Mesenchymal stem cell (in vitro differentiated cells and primary cell): ENCODE measurements around the gene ZDHHC7.

ENCODE experiments used
- DNase-seq: peaks from one replicate; pipeline ENCODE4 v3.0.0-alpha.2; 2013
- H2AFZ ChIP-seq: one replicate; pipeline ENCODE4 v1.6.1; 2013; ENCODE audit warnings: low read depth, mild to moderate bottlenecking, control low read depth, inconsistent platforms, low read length, moderate library complexity
- H2AK5ac ChIP-seq: 2 replicates; pipeline ENCODE4 v1.6.1; 2013; ENCODE audit warnings: low read length, moderate library complexity, mild to moderate bottlenecking, inconsistent platforms; ENCODE audit not compliant: severe bottlenecking
- H2BK120ac ChIP-seq: one replicate; pipeline ENCODE4 v1.6.1; 2013; ENCODE audit warnings: low read depth, mild to moderate bottlenecking, inconsistent platforms, low read length, moderate library complexity
- H2BK12ac ChIP-seq, 2 experiments: one replicate each; pipeline ENCODE4 v1.6.1; 2013; ENCODE audit warnings: inconsistent platforms in 2 of 2, low read length in 2 of 2, mild to moderate bottlenecking in 2 of 2, moderate library complexity in 2 of 2, control low read depth in 1 of 2
- H2BK15ac ChIP-seq: one replicate; pipeline ENCODE4 v1.6.1; 2013; ENCODE audit warnings: mild to moderate bottlenecking, low read depth, inconsistent platforms; ENCODE audit not compliant: poor library complexity, severe bottlenecking
- H2BK5ac ChIP-seq: 2 replicates; pipeline ENCODE4 v1.6.1; 2013; ENCODE audit warnings: low read depth, mild to moderate bottlenecking, low read length, control low read depth, inconsistent platforms; ENCODE audit not compliant: poor library complexity, severe bottlenecking
- H3K14ac ChIP-seq, 2 experiments: one replicate each; pipeline ENCODE4 v1.6.1; 2013; ENCODE audit warnings: inconsistent platforms in 2 of 2, low read length in 2 of 2, control low read depth in 1 of 2, mild to moderate bottlenecking in 1 of 2, moderate library complexity in 1 of 2
- H3K18ac ChIP-seq, 2 experiments: one replicate each; pipeline ENCODE4 v1.6.1; 2013; ENCODE audit warnings: inconsistent platforms in 2 of 2, low read length in 2 of 2, control low read depth in 1 of 2, low read depth in 1 of 2, mild to moderate bottlenecking in 1 of 2
- H3K23ac ChIP-seq, 2 experiments: one replicate each; pipeline ENCODE4 v1.6.1; 2013; ENCODE audit warnings: inconsistent platforms in 2 of 2, low read length in 2 of 2, mild to moderate bottlenecking in 2 of 2, moderate library complexity in 2 of 2, control low read depth in 1 of 2
- H3K27ac ChIP-seq: 2 replicates; pipeline ENCODE4 v1.5.1; 2013; ENCODE audit warnings: mild to moderate bottlenecking, moderate library complexity, low read length, control low read depth, inconsistent platforms; ENCODE audit not compliant: poor library complexity, severe bottlenecking
- H3K27me3 ChIP-seq, 2 experiments: 2 replicates each; pipeline versions ENCODE4 v1.6.1 to v1.7.0; 2013; ENCODE audit warnings: low read length in 2 of 2, mild to moderate bottlenecking in 2 of 2, moderate library complexity in 2 of 2, control low read depth in 1 of 2, inconsistent platforms in 1 of 2; ENCODE audit not compliant: control insufficient read depth in 1 of 2, insufficient read depth in 1 of 2
- H3K36me3 ChIP-seq, 2 experiments: 2 replicates each; pipeline versions ENCODE4 v1.6.1 to v1.7.0; 2013; ENCODE audit warnings: low read length in 2 of 2, control low read depth in 1 of 2, inconsistent platforms in 1 of 2, low read depth in 1 of 2, mild to moderate bottlenecking in 1 of 2; ENCODE audit not compliant: insufficient read depth in 2 of 2, control insufficient read depth in 1 of 2
- H3K4ac ChIP-seq, 2 experiments: one replicate each; pipeline ENCODE4 v1.6.1; 2013; ENCODE audit warnings: inconsistent platforms in 2 of 2, low read length in 2 of 2, mild to moderate bottlenecking in 2 of 2, moderate library complexity in 2 of 2, control low read depth in 1 of 2, low read depth in 1 of 2
- H3K4me1 ChIP-seq: 2 replicates; pipeline ENCODE4 v1.6.1; 2013; ENCODE audit warnings: low read depth, low read length, control low read depth; ENCODE audit not compliant: control insufficient read depth, insufficient read depth
- H3K4me2 ChIP-seq: 2 replicates; pipeline ENCODE4 v1.6.1; 2013; ENCODE audit warnings: low read length, mild to moderate bottlenecking, inconsistent platforms; ENCODE audit not compliant: poor library complexity, severe bottlenecking
- H3K4me3 ChIP-seq, 2 experiments: 2 replicates each; pipeline versions ENCODE4 v1.5.1 to v1.7.0; 2013; ENCODE audit warnings: low read length in 2 of 2, mild to moderate bottlenecking in 2 of 2, control low read depth in 1 of 2, low read depth in 1 of 2; ENCODE audit not compliant: insufficient read depth in 1 of 2
- H3K79me1 ChIP-seq: replicated peaks from 2 replicates; pipeline ENCODE4 v1.6.1; 2013; ENCODE audit warnings: mild to moderate bottlenecking, control low read depth, low read length, inconsistent platforms; ENCODE audit not compliant: poor library complexity, severe bottlenecking
- H3K9ac ChIP-seq: 2 replicates; pipeline ENCODE4 v1.7.0; 2013; ENCODE audit warnings: mild to moderate bottlenecking, low read length, moderate library complexity
- H3K9me3 ChIP-seq: 2 replicates; pipeline ENCODE4 v1.7.0; 2013; ENCODE audit warnings: mild to moderate bottlenecking, low read length; ENCODE audit not compliant: control insufficient read depth
- H4K8ac ChIP-seq: one replicate; pipeline ENCODE4 v1.6.1; 2013; ENCODE audit warnings: inconsistent platforms, mild to moderate bottlenecking, low read length, moderate library complexity
- H4K91ac ChIP-seq: one replicate; pipeline ENCODE4 v1.6.1; 2013; ENCODE audit warnings: mild to moderate bottlenecking, low read length, inconsistent platforms
- WGBS: methylation state at CpG from one replicate; pipeline ENCODE4 v1.1.7; 2013; ENCODE audit warnings: mixed read lengths; 5-methylcytosine and 5-hydroxymethylcytosine counted together

Gene ZDHHC7

DNA sequence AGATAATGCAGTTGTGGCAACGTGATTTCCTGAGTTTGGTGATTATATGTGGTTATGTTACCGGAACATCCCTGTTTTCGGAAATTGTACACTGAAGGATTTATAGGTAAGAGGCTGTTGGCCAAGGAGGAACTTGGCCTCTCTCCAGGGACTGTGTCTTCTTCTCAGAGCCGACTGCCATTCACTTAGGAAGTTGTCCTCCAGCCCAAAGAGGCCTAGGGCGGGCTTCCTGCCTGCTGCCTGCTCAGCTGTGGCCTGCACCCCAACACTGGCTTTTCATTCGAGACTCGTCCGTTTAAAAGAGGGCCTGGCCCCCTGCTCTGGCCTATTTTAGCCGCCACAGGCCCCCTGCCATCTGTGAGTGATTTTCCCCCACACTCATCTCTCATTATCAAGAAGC, 64.3 kb downstream of the ZDHHC7 start:
- H3K4me1 ChIP-seq = peaks cover 7% of the 10 kb centered on the region
- H2AFZ ChIP-seq = no peak overlapping the region
- H3K4ac ChIP-seq = no peak overlapping the region
- H3K27me3 ChIP-seq = peaks cover 0 to 9% of the 10 kb centered on the region in 2 experiments
- H3K23ac ChIP-seq = no peak overlapping the region
- H3K4me2 ChIP-seq = no peak overlapping the region
- no peak overlapping the region for H3K9ac ChIP-seq
- peak overlapping the region; percentile 12 for H2BK5ac ChIP-seq
- no peak overlapping the region for H3K4me3 ChIP-seq
- DNase-seq = no peak
- WGBS = 72% methylated on average over 9 of the region's 9 CpGs
- H4K8ac ChIP-seq = no peak overlapping the region
- no peak overlapping the region for H2BK15ac ChIP-seq
- no peak overlapping the region for H3K14ac ChIP-seq
- peak overlapping the region in 1 of 2 experiments; percentile 33 for H2BK12ac ChIP-seq
- no peak overlapping the region for H2BK120ac ChIP-seq
- H4K91ac ChIP-seq = no peak overlapping the region
- no peak overlapping the region for H2AK5ac ChIP-seq
- H3K9me3 ChIP-seq = peaks cover 5% of the 10 kb centered on the region
- no peak overlapping the region for H3K18ac ChIP-seq
- H3K79me1 ChIP-seq = no peaks in the 10 kb centered on the region
- H3K36me3 ChIP-seq = no peaks in the 10 kb centered on the region
- no peak overlapping the region for H3K27ac ChIP-seq

GRCh38 chr16:84943620-84944019, 67.7 kb downstream of the ZDHHC7 start:
- H3K4me3 ChIP-seq = no peak overlapping the region
- H3K9ac ChIP-seq = no peak overlapping the region
- WGBS = 79% methylated on average over 3 of the region's 4 CpGs
- no peak overlapping the region for H2AK5ac ChIP-seq
- peaks cover 0 to 6% of the 10 kb centered on the region in 2 experiments for H3K27me3 ChIP-seq
- no peaks in the 10 kb centered on the region for H3K79me1 ChIP-seq
- H4K91ac ChIP-seq = no peak overlapping the region
- no peak overlapping the region for H3K27ac ChIP-seq
- H2AFZ ChIP-seq = no peak overlapping the region
- no peak for DNase-seq
- H3K4me2 ChIP-seq = no peak overlapping the region
- peak overlapping the region in 1 of 2 experiments; percentile 33 for H2BK12ac ChIP-seq
- H2BK120ac ChIP-seq = no peak overlapping the region
- no peaks in the 10 kb centered on the region for H3K36me3 ChIP-seq
- no peak overlapping the region for H2BK15ac ChIP-seq
- no peak overlapping the region for H3K18ac ChIP-seq
- no peak overlapping the region for H3K4ac ChIP-seq
- peaks cover 5% of the 10 kb centered on the region for H3K9me3 ChIP-seq
- peaks cover 17% of the 10 kb centered on the region for H3K4me1 ChIP-seq
- H3K23ac ChIP-seq = no peak overlapping the region
- peak overlapping the region in 1 of 2 experiments; percentile 14 for H3K14ac ChIP-seq
- no peak overlapping the region for H2BK5ac ChIP-seq
- H4K8ac ChIP-seq = no peak overlapping the region

GRCh38 chr16:84942786-84943185, 68.5 kb downstream of the ZDHHC7 start:
- H2AK5ac ChIP-seq = no peak overlapping the region
- H4K91ac ChIP-seq = no peak overlapping the region
- no peak overlapping the region for H3K4ac ChIP-seq
- no peak overlapping the region for H3K9ac ChIP-seq
- H3K23ac ChIP-seq = no peak overlapping the region
- no peak overlapping the region for H3K18ac ChIP-seq
- H3K27me3 ChIP-seq = peaks cover 0 to 5% of the 10 kb centered on the region in 2 experiments
- no peak overlapping the region for H2AFZ ChIP-seq
- no peaks in the 10 kb centered on the region for H3K36me3 ChIP-seq
- H3K4me1 ChIP-seq = peaks cover 13% of the 10 kb centered on the region
- H2BK12ac ChIP-seq = no peak overlapping the region
- no peak overlapping the region for H2BK15ac ChIP-seq
- 96% methylated on average over 2 of the region's 4 CpGs for WGBS
- no peak overlapping the region for H2BK5ac ChIP-seq
- no peaks in the 10 kb centered on the region for H3K79me1 ChIP-seq
- H3K9me3 ChIP-seq = peaks cover 5% of the 10 kb centered on the region
- no peak overlapping the region for H2BK120ac ChIP-seq
- H3K27ac ChIP-seq = no peak overlapping the region
- H3K14ac ChIP-seq = no peak overlapping the region
- DNase-seq = peak; percentile 44
- no peak overlapping the region for H4K8ac ChIP-seq
- H3K4me3 ChIP-seq = no peak overlapping the region
- H3K4me2 ChIP-seq = no peak overlapping the region

- H3K27ac ChIP-seq = no peak overlapping the region
- H2AFZ ChIP-seq = no peak overlapping the region
- H3K4me2 ChIP-seq = no peak overlapping the region
- no peak overlapping the region for H4K8ac ChIP-seq
- peak overlapping the region in 1 of 2 experiments; percentile 74 for H3K14ac ChIP-seq
- no peak overlapping the region for H2AK5ac ChIP-seq
- H3K9ac ChIP-seq = no peak overlapping the region
- WGBS = 58% methylated on average over 10 of the region's 10 CpGs
- H3K4ac ChIP-seq = no peak overlapping the region
- peaks cover 5% of the 10 kb centered on the region for H3K9me3 ChIP-seq
- DNase-seq = peak; percentile 82
- H3K79me1 ChIP-seq = no peaks in the 10 kb centered on the region
- peaks cover 12% of the 10 kb centered on the region for H3K4me1 ChIP-seq
- H3K4me3 ChIP-seq = no peak overlapping the region
- H3K27me3 ChIP-seq = peaks cover 0 to 5% of the 10 kb centered on the region in 2 experiments
- H3K18ac ChIP-seq = no peak overlapping the region
- peak overlapping the region in 1 of 2 experiments; percentile 85 for H2BK12ac ChIP-seq
- H2BK5ac ChIP-seq = no peak overlapping the region
- no peaks in the 10 kb centered on the region for H3K36me3 ChIP-seq
- H2BK120ac ChIP-seq = no peak overlapping the region
- no peak overlapping the region for H4K91ac ChIP-seq
- no peak overlapping the region for H2BK15ac ChIP-seq
- no peak overlapping the region for H3K23ac ChIP-seq
Observed at GRCh38 chr16:84941921-84942320, 69.4 kb downstream of the ZDHHC7 start.
